Panc1 (cell line): ENCODE data around the gene DCBLD2.

Source experiments
- CTCF ChIP-seq: fragments of 450-650 bp; IDR thresholded peaks from 2 replicates; pipeline ENCODE4 v1.5.1; 2017; ENCODE audit warnings: mild to moderate bottlenecking
- POLR2AphosphoS5 ChIP-seq: IDR thresholded peaks from 2 replicates; pipeline ENCODE4 v1.6.1; 2012; ENCODE audit warnings: mild to moderate bottlenecking, low read depth, low read length, moderate library complexity
- REST ChIP-seq, 2 experiments: IDR thresholded peaks; 2 replicates each; pipeline ENCODE4 v1.6.1; 2011 to 2012; ENCODE audit warnings: low read depth in 2 of 2, control low read depth in 1 of 2, low read length in 1 of 2, mild to moderate bottlenecking in 1 of 2, moderate library complexity in 1 of 2; ENCODE audit not compliant: insufficient read depth in 1 of 2

GRCh38 chr3:98772022-98772421, 129.5 kb downstream of the DCBLD2 start:
- no peak for TF ChIP-seq CTCF
- no peak for TF ChIP-seq REST (IDR thresholded peaks at IDR 0.05; ENCODE audit: insufficient read depth in 1 of 2, low read depth in 2 of 2, low read length in 1 of 2)
- no peak for TF ChIP-seq POLR2AphosphoS5
